Erythroblast (primary cell): ENCODE measurements around the gene DLX3.

Experiments used
- DNase-seq, 2 experiments: peaks; one replicate each; lab custom pipeline; 2025; lab: John Stamatoyannopoulos, UW
- GATA1 ChIP-seq: IDR thresholded peaks from 2 replicates; pipeline ENCODE4 v1.6.1; 2011; ENCODE audit warnings: low read depth, mild to moderate bottlenecking, control low read depth, low read length, moderate library complexity
- POLR2A ChIP-seq: IDR thresholded peaks from 2 replicates; pipeline ENCODE4 v1.6.1; 2011; ENCODE audit warnings: mild to moderate bottlenecking, low read length

DLX3 gene

DNA sequence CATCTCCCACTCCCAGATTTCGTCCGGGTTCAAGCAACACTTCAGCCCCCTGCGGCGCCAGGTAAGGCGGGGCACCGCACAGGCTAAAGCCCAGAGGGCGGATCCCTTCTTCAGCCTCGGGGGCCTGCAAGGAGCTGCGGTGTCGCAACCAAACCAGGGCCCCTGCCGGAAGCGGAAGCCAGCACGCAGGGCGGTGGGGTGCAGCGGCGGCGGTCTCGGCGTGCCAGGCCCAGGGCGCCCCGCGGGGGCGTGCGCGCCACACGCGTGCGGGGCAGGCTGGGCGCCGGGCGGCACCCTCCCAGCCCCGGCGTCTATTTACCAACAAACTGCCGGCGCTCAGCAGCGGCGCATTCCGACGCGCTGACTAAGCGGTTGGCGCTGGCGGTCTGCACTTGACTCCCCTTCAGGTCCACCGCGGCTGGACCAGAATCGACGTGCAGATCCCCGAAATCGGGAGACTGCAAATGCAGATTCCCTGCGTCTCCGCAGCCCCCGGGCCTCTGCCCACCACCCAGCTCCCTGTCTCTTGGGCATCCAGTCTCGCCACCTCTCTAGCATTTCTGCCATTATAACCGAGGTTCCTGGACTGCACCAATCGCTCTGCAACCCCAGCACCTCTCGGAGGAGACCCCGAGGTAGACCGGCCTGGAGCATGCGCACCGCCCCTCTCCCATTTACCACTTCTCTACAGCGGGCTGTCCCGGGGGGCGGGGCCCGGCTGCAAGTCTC, 26.5 kb downstream of the DLX3 start:
- DNase-seq, result peak; percentile 24 to 34
- TF ChIP-seq GATA1, result no peak
- TF ChIP-seq POLR2A, result no peak

DNA sequence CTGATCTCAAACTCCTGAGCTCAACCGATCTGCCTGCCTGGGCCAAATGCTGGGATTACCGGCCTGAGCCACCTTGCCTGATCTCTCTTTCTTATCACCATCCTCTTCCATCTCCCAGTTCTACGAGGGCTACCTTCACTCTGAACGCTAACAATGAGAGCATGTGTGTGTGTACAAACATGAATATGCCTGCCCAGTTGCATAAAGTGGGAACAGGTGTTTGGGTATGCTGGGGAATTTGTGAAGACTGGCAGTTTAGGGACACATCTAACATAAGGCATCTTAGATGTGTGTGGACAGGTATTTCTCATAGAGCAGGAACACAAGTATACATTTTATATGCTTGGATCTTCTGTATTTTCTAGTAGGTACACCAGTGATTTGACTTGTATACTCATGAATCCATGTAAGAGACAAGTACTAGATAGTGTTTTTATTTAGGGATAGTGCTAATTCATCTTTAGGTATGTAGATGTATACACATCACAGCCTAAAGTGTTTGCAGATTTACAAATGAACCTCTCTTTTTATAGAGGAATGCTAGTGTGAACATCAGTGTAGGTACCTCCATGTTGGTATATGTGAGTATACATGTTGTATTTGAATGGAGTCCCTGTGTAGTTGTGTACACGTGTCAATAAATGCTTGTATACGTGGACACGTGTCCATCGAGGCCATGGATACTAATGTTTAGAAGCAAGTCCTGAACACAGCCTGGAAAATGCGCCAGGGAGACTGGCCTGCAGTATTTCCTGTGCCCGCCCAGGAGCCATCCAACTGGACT, 27.2 kb downstream of the DLX3 start:
- no peak for TF ChIP-seq POLR2A
- no peak for TF ChIP-seq GATA1

DNA sequence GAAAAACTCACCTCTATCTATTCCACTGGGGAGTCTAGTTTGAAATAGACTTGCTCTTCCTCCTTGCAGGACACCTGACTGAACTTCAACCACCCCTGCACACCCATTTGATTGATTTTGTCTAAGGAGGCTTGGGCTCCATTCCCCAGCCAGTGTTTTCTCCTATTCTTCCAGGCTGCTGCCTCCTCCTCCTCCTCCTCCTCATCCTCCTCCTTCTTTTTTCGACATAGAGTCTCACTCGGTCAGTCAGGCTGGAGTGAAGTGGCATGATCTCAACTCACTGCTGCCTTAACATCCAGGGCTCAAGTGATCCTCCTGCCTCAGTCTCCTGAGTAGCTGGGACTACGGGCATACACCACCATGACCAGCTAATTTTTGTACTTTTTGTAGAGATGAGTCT, 27.8 kb downstream of the DLX3 start:
- TF ChIP-seq POLR2A, result no peak
- no peak for TF ChIP-seq GATA1
- DNase-seq, result no peak

More for the DNA sequence above, 27.2 kb downstream of the DLX3 start:
- DNase-seq, result no peak

DNA sequence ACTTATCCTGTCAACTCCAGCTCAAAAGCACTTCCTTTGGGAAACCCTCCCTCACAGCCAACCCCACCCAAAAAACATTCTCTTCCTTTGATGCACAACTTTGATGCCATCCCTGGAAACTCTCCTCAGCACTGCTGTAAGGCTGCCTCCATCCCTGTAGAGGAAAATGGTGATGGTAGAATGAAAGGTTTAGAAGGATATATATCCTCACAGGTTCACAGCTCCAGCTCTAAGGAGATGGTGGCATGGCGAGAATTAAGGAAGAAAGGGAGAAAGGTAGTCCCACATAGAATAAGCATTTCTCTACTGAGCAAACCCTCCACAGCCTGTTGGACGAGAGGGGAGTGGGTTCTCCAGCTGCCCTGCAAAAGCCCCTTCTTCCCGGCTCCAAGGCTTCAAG, 28.3 kb downstream of the DLX3 start:
- TF ChIP-seq POLR2A (no peak), GATA1 (no peak)
- DNase-seq, result no peak

DNA sequence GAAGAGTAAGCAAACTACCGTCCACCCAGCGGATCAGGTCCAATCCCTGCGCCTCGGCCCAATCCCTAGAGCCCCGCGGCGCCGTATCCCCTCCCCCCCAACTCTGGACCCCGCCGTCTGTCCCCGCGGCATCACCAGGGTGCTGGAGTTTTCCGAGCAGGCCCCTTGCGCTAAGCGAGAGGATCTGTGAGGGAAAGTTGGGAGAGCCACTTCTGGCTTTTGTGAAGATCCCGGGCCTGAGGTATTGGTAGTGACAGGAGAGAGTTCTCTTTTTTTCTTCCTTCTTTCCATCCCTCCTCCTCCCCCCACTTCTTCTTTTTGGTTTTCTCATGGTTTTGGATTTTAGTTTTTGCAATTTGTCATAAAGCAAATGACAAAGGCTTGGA, 29.5 kb downstream of the DLX3 start:
- no peak for TF ChIP-seq GATA1
- TF ChIP-seq POLR2A, result no peak
- no peak for DNase-seq

DNA sequence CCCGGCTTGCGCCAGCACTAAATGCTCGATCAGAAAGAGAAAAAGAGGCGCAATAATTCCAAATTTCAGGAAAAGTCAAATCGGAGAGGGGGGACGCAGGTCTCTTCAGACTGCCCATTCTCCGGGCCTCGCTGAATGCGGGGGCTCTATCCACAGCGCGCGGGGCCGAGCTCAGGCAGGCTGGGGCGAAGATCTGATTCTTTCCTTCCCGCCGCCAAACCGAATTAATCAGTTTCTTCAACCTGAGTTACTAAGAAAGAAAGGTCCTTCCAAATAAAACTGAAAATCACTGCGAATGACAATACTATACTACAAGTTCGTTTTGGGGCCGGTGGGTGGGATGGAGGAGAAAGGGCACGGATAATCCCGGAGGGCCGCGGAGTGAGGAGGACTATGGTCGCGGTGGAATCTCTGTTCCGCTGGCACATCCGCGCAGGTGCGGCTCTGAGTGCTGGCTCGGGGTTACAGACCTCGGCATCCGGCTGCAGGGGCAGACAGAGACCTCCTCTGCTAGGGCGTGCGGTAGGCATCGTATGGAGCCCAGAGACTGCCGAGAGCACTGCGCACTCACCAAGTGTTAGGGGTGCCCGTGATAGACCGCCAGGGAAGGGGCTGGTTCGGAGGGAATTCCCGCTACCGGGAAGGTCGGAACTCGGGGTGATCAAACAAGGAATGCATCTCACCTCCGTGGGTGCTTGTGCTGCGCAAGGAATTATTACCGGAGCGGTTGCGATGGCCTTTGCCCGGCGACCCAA, 30.1 kb downstream of the DLX3 start:
- no peak for DNase-seq

DNA sequence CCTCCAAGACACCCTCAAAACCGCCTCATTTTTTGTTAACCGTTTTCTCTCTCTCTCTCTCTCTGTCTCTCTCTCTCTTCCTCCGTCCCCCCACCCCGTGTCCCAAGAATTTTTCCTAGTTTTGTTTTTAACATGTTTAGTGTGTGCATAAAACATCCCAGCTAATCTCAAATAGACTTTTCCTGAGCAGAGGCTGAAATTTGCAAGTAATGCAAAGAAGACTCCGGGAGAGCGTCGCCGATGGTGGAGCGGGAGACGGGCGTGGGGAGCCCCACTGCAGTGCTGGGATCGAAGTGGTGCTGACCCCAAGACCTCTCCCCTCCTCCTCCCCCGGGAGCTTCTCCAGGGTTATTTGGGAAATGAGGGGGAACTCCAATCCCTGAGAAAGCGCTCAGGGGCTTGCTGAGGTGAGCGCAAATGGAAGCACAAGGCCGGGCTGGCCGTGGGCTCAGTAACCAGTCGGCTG, 30.7 kb downstream of the DLX3 start:
- TF ChIP-seq POLR2A (no peak), GATA1 (no peak)
- no peak for DNase-seq

More for the DNA sequence above, 30.1 kb downstream of the DLX3 start:
- no peak for TF ChIP-seq GATA1
- no peak for TF ChIP-seq POLR2A

DNA sequence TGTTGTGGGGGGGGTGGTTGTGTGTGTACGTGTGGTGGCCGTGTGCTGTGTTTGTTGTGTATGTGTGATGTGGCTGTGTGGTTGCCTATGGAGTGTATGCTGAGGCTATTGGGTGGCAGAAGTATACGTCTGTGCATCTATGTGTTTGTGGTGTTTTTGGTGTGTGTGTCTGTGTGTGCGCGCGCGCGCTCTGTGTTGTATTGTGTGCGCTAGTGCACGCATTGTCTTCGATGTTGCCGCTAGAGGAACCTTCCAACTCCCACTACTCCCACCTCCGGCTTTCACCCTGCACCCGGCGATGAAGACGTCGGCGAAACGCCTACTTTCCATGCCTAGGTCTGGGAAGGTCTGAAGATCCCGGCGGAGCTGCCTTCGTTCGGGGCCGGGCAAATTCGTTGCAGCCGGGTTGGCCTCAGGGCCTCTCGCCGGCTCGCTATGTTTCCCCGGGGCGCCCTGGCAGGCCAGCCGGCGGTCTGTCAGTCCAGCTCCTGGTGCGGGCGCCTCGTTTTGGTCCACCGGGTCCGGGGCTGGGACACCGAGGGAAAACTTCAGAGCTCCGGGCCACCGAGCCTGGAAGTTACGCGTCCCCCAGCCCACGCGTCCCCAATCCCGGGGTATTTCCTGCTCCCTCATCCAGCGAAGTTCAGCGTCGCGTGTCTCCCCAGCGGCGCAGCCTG, 31.3 kb downstream of the DLX3 start:
- TF ChIP-seq GATA1, result no peak
- no peak for TF ChIP-seq POLR2A
- no peak for DNase-seq

DNA sequence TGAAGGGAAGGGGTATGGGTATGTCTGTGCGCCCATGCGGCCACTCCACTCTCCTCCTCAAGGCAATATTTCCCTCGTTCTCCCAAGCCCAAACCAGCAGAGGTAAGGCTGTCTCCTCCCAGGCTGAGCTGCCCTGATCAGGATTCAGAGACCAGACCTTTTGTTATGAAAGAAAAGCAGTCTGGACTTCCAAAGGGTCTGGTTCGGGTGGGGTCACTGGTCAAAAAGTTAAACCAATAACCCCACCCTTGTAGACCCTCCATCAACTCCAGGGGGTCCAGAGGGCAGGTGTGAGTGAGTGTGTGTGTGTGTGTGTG, 31.8 kb downstream of the DLX3 start:
- TF ChIP-seq POLR2A, result no peak
- DNase-seq, result no peak

DNA sequence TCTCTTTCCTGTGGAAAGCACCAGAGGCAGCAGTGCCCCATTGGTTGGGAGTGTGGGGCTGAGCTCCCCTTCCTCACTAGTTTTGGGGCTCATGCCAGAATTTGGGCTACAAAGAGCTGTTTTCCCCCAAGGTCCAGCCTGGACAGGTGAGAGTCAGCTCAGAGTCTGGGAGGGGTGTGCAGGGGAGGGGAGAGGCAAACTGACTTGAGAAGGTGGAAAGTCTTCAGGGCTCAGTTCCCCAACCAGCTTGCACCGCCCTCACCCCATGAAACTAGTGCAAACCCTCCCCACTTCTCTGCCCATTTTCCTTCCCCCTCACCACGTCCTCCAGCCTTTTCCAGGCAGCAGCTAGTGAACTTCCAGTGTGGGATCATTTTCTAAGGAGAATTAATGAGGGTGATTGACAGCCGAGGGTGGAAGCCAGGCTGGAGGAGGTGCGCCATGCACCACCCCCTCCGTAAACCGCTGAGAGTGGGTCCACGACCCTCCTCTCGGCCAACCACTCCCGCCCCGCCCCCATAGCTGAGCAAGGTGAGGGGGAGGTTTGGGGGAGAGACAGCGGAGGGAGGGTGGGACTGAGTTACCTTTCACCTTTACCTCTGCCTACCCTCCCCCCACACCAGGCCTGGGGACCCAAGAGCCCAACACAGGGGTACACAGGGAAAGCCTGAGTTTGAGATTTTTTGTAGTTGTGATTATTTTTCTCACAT, 32.3 kb downstream of the DLX3 start:
- DNase-seq, result no peak
- no peak for TF ChIP-seq POLR2A
- no peak for TF ChIP-seq GATA1

DNA sequence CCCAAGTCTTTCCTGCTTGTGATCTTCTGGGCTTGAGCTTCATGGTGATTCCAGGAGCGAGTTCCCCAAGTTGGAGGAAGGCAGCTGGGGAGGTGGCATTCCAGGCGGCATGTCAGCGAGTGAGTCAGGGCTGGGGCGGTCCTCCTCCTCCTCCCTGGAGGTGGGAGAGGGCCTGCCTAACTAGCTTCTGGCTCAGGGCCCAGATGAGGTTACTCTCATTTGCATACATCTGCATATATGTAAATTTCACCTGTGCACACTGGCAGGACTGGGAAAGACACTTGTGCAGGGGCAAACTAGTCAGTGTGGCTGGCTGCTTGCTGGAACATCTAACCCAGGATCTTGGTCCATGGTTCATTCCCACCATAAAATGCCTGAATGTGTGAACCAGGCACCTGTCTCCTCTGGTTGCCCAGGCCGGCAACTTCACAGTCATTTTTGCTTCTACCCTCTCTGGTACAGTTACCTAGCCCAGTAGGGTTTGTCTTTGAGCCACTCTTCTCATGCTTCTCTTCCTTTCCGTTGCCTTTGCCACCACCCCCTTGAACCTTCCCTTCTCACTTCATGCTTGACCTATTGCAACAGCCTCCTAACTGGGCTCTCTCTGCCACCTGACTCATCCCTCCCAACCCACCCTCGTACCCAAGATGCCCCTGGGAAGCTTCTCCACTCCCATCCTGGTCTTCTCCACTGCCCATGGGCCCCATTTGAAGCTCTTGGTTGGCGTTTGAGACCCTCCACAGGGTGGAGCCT, 35.7 kb downstream of the DLX3 start:
- no peak for DNase-seq
- TF ChIP-seq POLR2A, result no peak
- TF ChIP-seq GATA1, result no peak

DNA sequence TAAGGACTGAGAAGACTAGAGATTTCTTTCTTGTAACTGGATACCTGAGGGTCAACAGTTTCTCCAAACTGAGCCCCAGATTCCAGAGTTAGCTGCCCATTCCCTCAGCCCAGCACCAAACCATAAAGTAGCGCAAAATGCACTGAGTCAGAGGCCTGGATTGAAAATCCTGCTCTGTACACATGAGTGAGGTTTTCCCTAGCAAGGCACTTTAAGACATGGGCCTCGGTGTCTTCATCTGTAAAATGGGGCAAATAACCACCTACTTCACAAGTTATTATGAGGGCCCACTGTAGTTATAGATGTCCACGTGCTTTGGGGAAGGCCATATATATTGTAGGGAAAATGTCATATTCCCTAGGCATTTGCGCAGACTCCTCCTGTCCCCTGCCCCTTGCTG, 36.3 kb downstream of the DLX3 start:
- no peak for DNase-seq
- TF ChIP-seq GATA1 (no peak), POLR2A (no peak)
